ENCODE results near the gene ARID1B. TPM values are rescaled to one million over a fixed set of nuclear protein-coding genes. Genes with fewer than 3 reads are reported as not detected.
A peak's percentile ranks its signal among the peaks of the same experiment; 100 is the strongest.

ARID1B gene
- total and polyA plus RNA-seq, 12 donors = 11.2 to 63.2 (median 52.2) TPM

- no peak for TF ChIP-seq CTCF (IDR thresholded peaks at IDR 0.05)
- Histone ChIP-seq H3K27me3 (no peaks in the 10 kb centered on the region), H3K36me3 (peaks cover 0 to 4% (median 0%) of the 10 kb centered on the region in 9 donors), H3K4me1 (peaks cover 7 to 73% (median 53%) of the 10 kb centered on the region in 9 donors), H3K27ac (no peak overlapping the region), H3K9me3 (no peaks in the 10 kb centered on the region), H3K4me3 (no peak overlapping the region)
- intact Hi-C loops (cut with DNase I) = no loop called here
- DNase-seq (no peak), ATAC-seq (no peak)
- WGBS, 2 donors = 74% methylated on average over 5 of the region's 5 CpGs
Observed at GRCh38 chr6:157063923-157064322, 286.7 kb downstream of the ARID1B start.

- 88 to 94% methylated on average over 8 of the region's 8 CpGs for WGBS, 2 donors
- Histone ChIP-seq H3K36me3 (peaks cover 0 to 4% (median 0%) of the 10 kb centered on the region in 9 donors), H3K4me1 (peaks cover 5 to 73% (median 54%) of the 10 kb centered on the region in 9 donors), H3K9me3 (no peaks in the 10 kb centered on the region), H3K27me3 (no peaks in the 10 kb centered on the region), H3K27ac (no peak overlapping the region), H3K4me3 (no peak overlapping the region)
- no peak for DNase-seq
- no peak for ATAC-seq
- no peak for TF ChIP-seq CTCF (IDR thresholded peaks at IDR 0.05)
- intact Hi-C loops (cut with DNase I) = no loop called here
Observed at GRCh38 chr6:157064502-157064901, 287.3 kb downstream of the ARID1B start.

GRCh38 chr6:157065366-157065765, 288.2 kb downstream of the ARID1B start:
- Histone ChIP-seq H3K36me3 (peaks cover 0 to 4% (median 0%) of the 10 kb centered on the region in 9 donors), H3K4me3 (no peak overlapping the region), H3K9me3 (no peaks in the 10 kb centered on the region), H3K27ac (no peak overlapping the region), H3K27me3 (no peaks in the 10 kb centered on the region), H3K4me1 (peaks cover 0 to 73% (median 47%) of the 10 kb centered on the region in 9 donors)
- intact Hi-C loops (cut with DNase I) = no loop called here
- WGBS, 2 donors = 88 to 98% methylated on average over 5 of the region's 5 CpGs
- no peak for DNase-seq
- TF ChIP-seq CTCF (IDR thresholded peaks at IDR 0.05) = no peak
- no peak for ATAC-seq

- peak overlapping the region in 2 of 10 donors; percentile 3 to 18 for H3K27ac ChIP-seq
- no peak for DNase-seq
- peaks cover 0 to 4% (median 0%) of the 10 kb centered on the region in 9 donors for H3K36me3 ChIP-seq
- intact Hi-C loops (cut with DNase I) = no loop called here
- no peak for ATAC-seq
- peaks cover 0 to 71% (median 53%) of the 10 kb centered on the region in 9 donors for H3K4me1 ChIP-seq
- WGBS, 2 donors = 80 to 81% methylated on average over 6 of the region's 6 CpGs
- H3K9me3 ChIP-seq = no peaks in the 10 kb centered on the region
- H3K4me3 ChIP-seq = no peak overlapping the region
- no peaks in the 10 kb centered on the region for H3K27me3 ChIP-seq
- no peak for TF ChIP-seq CTCF (IDR thresholded peaks at IDR 0.05)
Observed at GRCh38 chr6:157066781-157067491, 289.8 kb downstream of the ARID1B start.

Data from heart right ventricle (tissue), 16 donors.